Hindlimb muscle (tissue), 1 donor: ENCODE measurements around the gene NTMT1. TPM values are rescaled to one million over a fixed set of nuclear protein-coding genes. Genes with fewer than 3 reads are reported as not detected.
"Not testable (repeated sequence)": the region's sequence is repeated elsewhere in the genome, so short reads cannot be mapped to it uniquely, and the experiment has no call there.

Source experiments
- DNase-seq: peaks from one replicate; pipeline ENCODE4 v3.0.0-alpha.2; 2013
- polyA plus RNA-seq: library from polyadenylated mRNA; unstranded; fragments of 120-200 nt; gene quantifications from one replicate; pipeline ENCODE4 v1.2.1, GENCODE V29; 2013; ENCODE audit not compliant: insufficient read length

Gene NTMT1
- 40.1 TPM for polyA plus RNA-seq

GRCh38 chr9:129626079-129626624 lies at the start of gene NTMT1:
TSS of gene NTMT1 (plus strand) at chr9:129626163. CDS start at chr9:129632704, 6,541 bp downstream.
- peak; percentile 88 for DNase-seq

GRCh38 chr9:129576546-129577543 lies 49.1 kb upstream of the NTMT1 start:
- peak; percentile 48 for DNase-seq

- DNase-seq, result no peak
Observed at GRCh38 chr9:129579294-129579693, 46.7 kb upstream of the NTMT1 start.

- no peak for DNase-seq
Observed at GRCh38 chr9:129580211-129580915, 45.6 kb upstream of the NTMT1 start.

- no peak for DNase-seq
Observed at GRCh38 chr9:129581505-129582189, 44.3 kb upstream of the NTMT1 start.

- DNase-seq, result no peak
Observed at GRCh38 chr9:129582855-129583254, 43.1 kb upstream of the NTMT1 start.

GRCh38 chr9:129583308-129584038 lies 42.5 kb upstream of the NTMT1 start:
- no peak for DNase-seq

- peak; percentile 67 for DNase-seq
Observed at GRCh38 chr9:129584136-129584535, 41.8 kb upstream of the NTMT1 start.

GRCh38 chr9:129585352-129585751 lies 40.6 kb upstream of the NTMT1 start:
- no peak for DNase-seq

- DNase-seq, result no peak
Observed at GRCh38 chr9:129586245-129586644, 39.7 kb upstream of the NTMT1 start.

- DNase-seq, result no peak
Observed at GRCh38 chr9:129586685-129587084, 39.3 kb upstream of the NTMT1 start.

- DNase-seq, result no peak
Observed at GRCh38 chr9:129587487-129588262, 38.3 kb upstream of the NTMT1 start.

- DNase-seq, result no peak
Observed at GRCh38 chr9:129590466-129590865, 35.5 kb upstream of the NTMT1 start.

- DNase-seq, result no peak
Observed at GRCh38 chr9:129591916-129592315, 34.0 kb upstream of the NTMT1 start.

- DNase-seq, result not testable (repeated sequence)
Observed at GRCh38 chr9:129592790-129593189, 33.2 kb upstream of the NTMT1 start.

GRCh38 chr9:129594632-129595031 lies 31.3 kb upstream of the NTMT1 start:
- no peak for DNase-seq

GRCh38 chr9:129595311-129595741 lies 30.6 kb upstream of the NTMT1 start:
- DNase-seq, result no peak

- no peak for DNase-seq
Observed at GRCh38 chr9:129595903-129596540, 29.9 kb upstream of the NTMT1 start.

- peak; percentile 52 for DNase-seq
Observed at GRCh38 chr9:129596541-129597331, 29.2 kb upstream of the NTMT1 start.
